ENCODE data around the gene GEMIN5.

GRCh38 chr5:154923441-154924430, 14.3 kb downstream of the GEMIN5 start:
- TF ChIP-seq CTCF (IDR thresholded peaks at IDR 0.05) (no peak), POLR2AphosphoS5 (IDR thresholded peaks at IDR 0.05; ENCODE audit: low read depth, low read length) (no peak), SIN3A (IDR thresholded peaks at IDR 0.05; ENCODE audit: borderline replicate concordance, insufficient read depth, low read depth, low read length) (no peak), REST (IDR thresholded peaks at IDR 0.05; ENCODE audit: insufficient read depth in 1 of 2, low read depth in 2 of 2, low read length in 1 of 2) (no peak)

Data from Panc1 (cell line).